Suppressor macrophage treated with lipopolysaccharide for 4 hours (primary cell): Measurements from ENCODE around the gene OR4C5.
"Not testable (repeated sequence)": the region's sequence is repeated elsewhere in the genome, so short reads cannot be mapped to it uniquely, and the experiment has no call there.

Source experiments
- DNase-seq: peaks from one replicate; pipeline ENCODE4 v3.0.0-alpha.2; 2020

The OR4C5 gene

GRCh38 chr11:48366365-48366764 is at the start of gene OR4C5:
TSS of gene OR4C5 (minus strand) at chr11:48366465. CDS start at chr11:48366465, 0 bp downstream.
- no peak for DNase-seq

GRCh38 chr11:48384670-48385069 is 18.4 kb upstream of the OR4C5 start:
- no peak for DNase-seq

- DNase-seq: not testable (repeated sequence)
Measured at GRCh38 chr11:48384151-48384550, 17.9 kb upstream of the OR4C5 start.

- DNase-seq: not testable (repeated sequence)
Measured at GRCh38 chr11:48361289-48361688, 5.0 kb downstream of the OR4C5 start.

GRCh38 chr11:48354677-48355076 is 11.6 kb downstream of the OR4C5 start:
- no peak for DNase-seq

GRCh38 chr11:48354013-48354412 is 12.3 kb downstream of the OR4C5 start:
- no peak for DNase-seq

GRCh38 chr11:48346286-48346685 is 20.0 kb downstream of the OR4C5 start:
- not testable (repeated sequence) for DNase-seq

GRCh38 chr11:48342505-48342904 is 23.8 kb downstream of the OR4C5 start:
- DNase-seq: not testable (repeated sequence)

GRCh38 chr11:48341466-48341865 is 24.8 kb downstream of the OR4C5 start:
- no peak for DNase-seq

GRCh38 chr11:48324620-48325019 is 41.6 kb downstream of the OR4C5 start, which contains the start of gene OR4C3:
TSS of gene OR4C3 (plus strand) at chr11:48324920. CDS start at chr11:48325022, 102 bp downstream.
- DNase-seq: not testable (repeated sequence)

GRCh38 chr11:48319813-48320212 is 46.5 kb downstream of the OR4C5 start:
- not testable (repeated sequence) for DNase-seq
